A549 (cell line): ENCODE measurements around the gene DBX2. TPM values are rescaled to one million over a fixed set of nuclear protein-coding genes. Genes with fewer than 3 reads are reported as not detected.

Experiments
- ATAC-seq, 2 experiments: fragments of 200-7000 bp in 1 of 2; fragments of >200 bp in 1 of 2; cut with Nextera tagmentation in 1 of 2; cut with Tn5 transposase in 1 of 2; 3 replicates each; pipeline versions ENCODE4 v1.8.0 to v1.9.1; 2018 to 2020; ENCODE audit warnings: mild to moderate bottlenecking in 1 of 2, moderate library complexity in 1 of 2
- CTCF ChIA-PET: fragments of 300-600 bp; sonication (Branson Sonifier 250); formaldehyde crosslinking; extraction: SDS; loops from one replicate; lab custom pipeline; 2021; ENCODE audit warnings: antibody characterized with exemption, inconsistent platforms; lab: Yijun Ruan, JAX
- POLR2A ChIA-PET: fragments of 350-600 bp; formaldehyde crosslinking; extraction: SDS; loops from one replicate; lab custom pipeline; 2021; ENCODE audit warnings: antibody characterized with exemption, inconsistent platforms; lab: Yijun Ruan, JAX
- DNase-seq, 2 experiments: peaks; one replicate each; pipeline versions ENCODE4 v3.0.0 to v3.0.0-alpha.2; 2011 to 2016; ENCODE audit warnings: low read depth in 1 of 2, low spot score in 1 of 2
- FAIRE-seq: peaks from 2 replicates; lab custom pipeline; 2011; peaks lifted over from hg19 to GRCh38; lab: Jason Lieb, UNC
- H3K27ac ChIP-seq, 2 experiments: fragments of >200 bp; sonication (Bioruptor Twin); formaldehyde crosslinking; 3 replicates each; pipeline ENCODE4 v1.5.1; 2016 to 2017
- H3K4me1 ChIP-seq: fragments of >200 bp; sonication (Bioruptor Twin); formaldehyde crosslinking; 3 replicates; pipeline ENCODE4 v1.6.1; 2016
- H3K4me2 ChIP-seq: fragments of >200 bp; sonication (Bioruptor Twin); formaldehyde crosslinking; 3 replicates; pipeline ENCODE4 v1.6.1; 2016
- H3K4me3 ChIP-seq: fragments of >200 bp; sonication (Bioruptor Twin); formaldehyde crosslinking; 3 replicates; pipeline ENCODE4 v1.5.1; 2016
- H3K9me3 ChIP-seq: fragments of >200 bp; sonication (Bioruptor Twin); formaldehyde crosslinking; 3 replicates; pipeline ENCODE4 v1.6.1; 2016
- CBX2 ChIP-seq: fragments of 200-600 bp; sonication (generic); IDR thresholded peaks from 2 replicates; pipeline ENCODE4 v1.6.1; 2016; ENCODE audit warnings: low read depth, mild to moderate bottlenecking, borderline replicate concordance
- CEBPB ChIP-seq, 2 experiments: fragments of >200 bp in 1 of 2; sonication (Bioruptor Twin) in 1 of 2; formaldehyde crosslinking in 1 of 2; IDR thresholded peaks; 2 replicates each; pipeline ENCODE4 v1.6.1; 2012 to 2016
- CHD2 ChIP-seq: fragments of 150-350 bp; IDR thresholded peaks from 2 replicates; pipeline ENCODE4 v1.6.1; 2014; ENCODE audit warnings: low read length; ENCODE audit not compliant: partially characterized antibody
- CTCF ChIP-seq: fragments of >200 bp; sonication (Bioruptor Twin); formaldehyde crosslinking; IDR thresholded peaks from 3 replicates; pipeline ENCODE4 v1.5.1; 2016
- EHF ChIP-seq: fragments of 250-450 bp; sonication (Bioruptor Pico); IDR thresholded peaks from 2 replicates; pipeline ENCODE4 v1.5.0; 2020; ENCODE audit warnings: mild to moderate bottlenecking
- EHMT2 ChIP-seq: fragments of 200-600 bp; sonication (generic); IDR thresholded peaks from 2 replicates; pipeline ENCODE4 v1.6.1; 2016; ENCODE audit warnings: antibody characterized with exemption, low read depth, mild to moderate bottlenecking, moderate library complexity
- ESRRA ChIP-seq: fragments of 150-350 bp; IDR thresholded peaks from 2 replicates; pipeline ENCODE4 v1.6.1; 2014; ENCODE audit warnings: mild to moderate bottlenecking, low read length, borderline replicate concordance
- FOSL2 ChIP-seq, 2 experiments: fragments of 450-650 bp in 1 of 2; fragments of >200 bp in 1 of 2; sonication (Bioruptor Twin) in 1 of 2; formaldehyde crosslinking; IDR thresholded peaks; 2 replicates each; pipeline versions ENCODE4 v1.5.0 to v1.6.1; 2016 to 2020; ENCODE audit warnings: mild to moderate bottlenecking in 1 of 2, moderate library complexity in 1 of 2
- FOXS1 ChIP-seq: fragments of 250-450 bp; sonication (Bioruptor Pico); IDR thresholded peaks from 2 replicates; pipeline ENCODE4 v1.5.0; 2020; ENCODE audit warnings: mild to moderate bottlenecking, moderate library complexity
- GATA3 ChIP-seq: IDR thresholded peaks from 2 replicates; pipeline ENCODE4 v1.6.1; 2012; ENCODE audit warnings: borderline replicate concordance
- HDAC2 ChIP-seq: fragments of 200-600 bp; sonication (generic); IDR thresholded peaks from 2 replicates; pipeline ENCODE4 v1.6.1; 2016
- HEYL ChIP-seq: fragments of 250-450 bp; sonication (Bioruptor Pico); IDR thresholded peaks from 2 replicates; pipeline ENCODE4 v1.8.0; 2021; ENCODE audit warnings: mild to moderate bottlenecking, moderate library complexity
- HMGXB4 ChIP-seq: fragments of 250-450 bp; sonication (Bioruptor Pico); IDR thresholded peaks from 2 replicates; pipeline ENCODE4 v1.5.0; 2021; ENCODE audit warnings: mild to moderate bottlenecking, moderate library complexity, borderline replicate concordance
- HOXA7 ChIP-seq: fragments of 250-450 bp; sonication (Bioruptor Pico); IDR thresholded peaks from 2 replicates; pipeline ENCODE4 v1.5.0; 2020; ENCODE audit warnings: mild to moderate bottlenecking, moderate library complexity
- HOXB5 ChIP-seq: fragments of 250-450 bp; sonication (Bioruptor Pico); IDR thresholded peaks from 2 replicates; pipeline ENCODE4 v1.5.0; 2020; ENCODE audit warnings: mild to moderate bottlenecking, moderate library complexity
- JUN ChIP-seq, 2 experiments: fragments of >200 bp; sonication (Bioruptor Twin); formaldehyde crosslinking; IDR thresholded peaks; 2 replicates in 1 of 2; 3 replicates in 1 of 2; pipeline ENCODE4 v1.6.1; 2016 to 2017
- KDM1A ChIP-seq: fragments of 200-600 bp; sonication (generic); IDR thresholded peaks from 2 replicates; pipeline ENCODE4 v1.6.1; 2016; ENCODE audit warnings: low read depth, mild to moderate bottlenecking
- MAFK ChIP-seq: fragments of 450-650 bp; IDR thresholded peaks from 2 replicates; pipeline ENCODE4 v1.6.1; 2014; ENCODE audit not compliant: partially characterized antibody
- MYC ChIP-seq: IDR thresholded peaks from 2 replicates; pipeline ENCODE4 v1.6.1; 2012; ENCODE audit warnings: mild to moderate bottlenecking, inconsistent platforms, low read length, improper control_type of control experiment, borderline replicate concordance
- NR3C1 ChIP-seq: fragments of >200 bp; sonication (Bioruptor Twin); formaldehyde crosslinking; IDR thresholded peaks from 3 replicates; pipeline ENCODE4 v1.6.1; 2017
- POLR2A ChIP-seq: IDR thresholded peaks from 2 replicates; pipeline ENCODE4 v1.6.1; 2012; ENCODE audit warnings: mild to moderate bottlenecking, low read length
- RAD21 ChIP-seq, 2 experiments: fragments of >200 bp in 1 of 2; sonication (Bioruptor Twin) in 1 of 2; formaldehyde crosslinking in 1 of 2; IDR thresholded peaks in 1 of 2; conservative IDR thresholded peaks in 1 of 2; 2 replicates in 1 of 2; 3 replicates in 1 of 2; pipeline ENCODE4 v1.6.1; 2012 to 2018; ENCODE audit warnings: inconsistent platforms in 1 of 2
- RCOR1 ChIP-seq: fragments of 150-350 bp; IDR thresholded peaks from 2 replicates; pipeline ENCODE4 v1.6.1; 2014; ENCODE audit warnings: antibody characterized with exemption, low read length, low read depth
- SMC3 ChIP-seq: fragments of >200 bp; sonication (Bioruptor Twin); formaldehyde crosslinking; IDR thresholded peaks from 3 replicates; pipeline ENCODE4 v1.6.1; 2018; ENCODE audit warnings: inconsistent platforms
- SREBF2 ChIP-seq: fragments of 450-650 bp; IDR thresholded peaks from 2 replicates; pipeline ENCODE4 v1.6.1; 2014; ENCODE audit warnings: mild to moderate bottlenecking, moderate library complexity
- TFCP2L1 ChIP-seq: fragments of 250-450 bp; sonication (Bioruptor Pico); IDR thresholded peaks from 2 replicates; pipeline ENCODE4 v1.5.0; 2021; ENCODE audit warnings: mild to moderate bottlenecking
- TP53 ChIP-seq: fragments of 250-450 bp; sonication (Bioruptor Pico); IDR thresholded peaks from 2 replicates; pipeline ENCODE4 v1.5.0; 2021; ENCODE audit warnings: mild to moderate bottlenecking, moderate library complexity
- WGBS: methylation state at CpG from one replicate; pipeline ENCODE4 v1.1.6; 2017; ENCODE audit errors: missing lambda C conversion rate; 5-methylcytosine and 5-hydroxymethylcytosine counted together
- polyA plus RNA-seq, 4 experiments: library from polyadenylated mRNA; depleted of rRNA in 3 of 4; stranded (reverse); fragments of >200 nt; fragmentation: RNase III in 1 of 4; extraction: RNeasy Plus Mini Kit Qiagen cat#74134 plus additional on column Dnase treatment in 1 of 4; gene quantifications; 2 replicates in 3 of 4; 3 replicates in 1 of 4; pipeline ENCODE4 v1.2.3, GENCODE V29; 2011 to 2017
- TF ChIP-seq, protein P1 (sequence below): fragments of >200 bp; sonication (Bioruptor Twin); formaldehyde crosslinking; IDR thresholded peaks from 3 replicates; pipeline ENCODE4 v1.6.1; 2016

The DBX2 gene
- polyA plus RNA-seq, 2 of the 4 experiments (the other 2 are of a cell fraction), result not detected

GRCh38 chr12:45010059-45010458 lies 40.8 kb downstream of the DBX2 start:
- FAIRE-seq (no peak), ATAC-seq (no peak)
- CTCF ChIA-PET, result no interaction called here

GRCh38 chr12:45008211-45008610 lies 42.7 kb downstream of the DBX2 start:
- DNase-seq (no peak), FAIRE-seq (no peak), ATAC-seq (no peak)
- Histone ChIP-seq H3K4me1 (no peaks in the 10 kb centered on the region), H3K9me3 (no peaks in the 10 kb centered on the region), H3K4me2 (no peak overlapping the region), H3K27ac (no peak overlapping the region), H3K4me3 (no peak overlapping the region)
- TF ChIP-seq MAFK (no peak), TP53 (no peak), CEBPB (IDR thresholded peaks at IDR 0.05) (no peak), FOXS1 (no peak), NR3C1 (no peak), HMGXB4 (CRISPR knock-in tag) (no peak), HDAC2 (no peak), GATA3 (no peak), RAD21 (conservative IDR thresholded peaks at IDR 0.05 in 1 of 2, IDR thresholded peaks at IDR 0.05 in 1 of 2) (no peak), JUN (IDR thresholded peaks at IDR 0.05) (no peak), SREBF2 (no peak), HOXA7 (CRISPR knock-in tag) (no peak), EHF (CRISPR knock-in tag) (no peak), KDM1A (no peak), SMC3 (no peak), MYC (no peak), EHMT2 (no peak)
- POLR2A ChIA-PET, result no interaction called here
- CTCF ChIA-PET, result no interaction called here

More at GRCh38 chr12:45010059-45010458, 40.8 kb downstream of the DBX2 start:
- POLR2A ChIA-PET, result no interaction called here
- DNase-seq, result no peak
- H3K27ac ChIP-seq, result no peak overlapping the region
- no peak overlapping the region for H3K4me2 ChIP-seq
- WGBS, result under 1% methylated on average over 4 of the region's 4 CpGs
- no peaks in the 10 kb centered on the region for H3K9me3 ChIP-seq
- H3K4me1 ChIP-seq, result no peaks in the 10 kb centered on the region
- H3K4me3 ChIP-seq, result no peak overlapping the region
- TF ChIP-seq CHD2, result no peak
- no peak for TF ChIP-seq CTCF
- no peak for TF ChIP-seq CEBPB (IDR thresholded peaks at IDR 0.05)
- no peak for TF ChIP-seq TFCP2L1 (CRISPR knock-in tag)
- TF ChIP-seq HMGXB4 (CRISPR knock-in tag), result no peak
- TF ChIP-seq HOXB5 (CRISPR knock-in tag), result no peak
- TF ChIP-seq MAFK, result no peak
- no peak for TF ChIP-seq CBX2
- no peak for TF ChIP-seq FOXS1
- TF ChIP-seq POLR2A, result no peak
- no peak for TF ChIP-seq RCOR1
- no peak for TF ChIP-seq ESRRA
- no peak for TF ChIP-seq FOSL2 (IDR thresholded peaks at IDR 0.05)
- TF ChIP-seq FOSL2 (CRISPR knock-in tag; IDR thresholded peaks at IDR 0.05), result no peak
- TF ChIP-seq HEYL (CRISPR knock-in tag), result no peak
- TF ChIP-seq GATA3, result no peak
- TF ChIP-seq, protein P1, sequence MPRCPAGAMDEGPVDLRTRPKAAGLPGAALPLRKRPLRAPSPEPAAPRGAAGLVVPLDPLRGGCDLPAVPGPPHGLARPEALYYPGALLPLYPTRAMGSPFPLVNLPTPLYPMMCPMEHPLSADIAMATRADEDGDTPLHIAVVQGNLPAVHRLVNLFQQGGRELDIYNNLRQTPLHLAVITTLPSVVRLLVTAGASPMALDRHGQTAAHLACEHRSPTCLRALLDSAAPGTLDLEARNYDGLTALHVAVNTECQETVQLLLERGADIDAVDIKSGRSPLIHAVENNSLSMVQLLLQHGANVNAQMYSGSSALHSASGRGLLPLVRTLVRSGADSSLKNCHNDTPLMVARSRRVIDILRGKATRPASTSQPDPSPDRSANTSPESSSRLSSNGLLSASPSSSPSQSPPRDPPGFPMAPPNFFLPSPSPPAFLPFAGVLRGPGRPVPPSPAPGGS, result no peak
